GM12878 (cell line): Measurements from ENCODE around the gene TLL1.

Experiments used
- E2F4 ChIP-seq: IDR thresholded peaks from 2 replicates; pipeline ENCODE4 v1.6.1; 2012; ENCODE audit warnings: low read depth, low read length, improper control_type of control experiment
- EP300 ChIP-seq, 2 experiments: fragments of 150-350 bp in 1 of 2; IDR thresholded peaks; 2 replicates each; pipeline ENCODE4 v1.6.1; 2011 to 2012; ENCODE audit warnings: low read depth in 2 of 2, low read length in 2 of 2, borderline replicate concordance in 1 of 2, improper control_type of control experiment in 1 of 2, inconsistent platforms in 1 of 2; ENCODE audit not compliant: control insufficient read depth in 1 of 2
- GABPA ChIP-seq: IDR thresholded peaks from 2 replicates; pipeline ENCODE4 v1.6.1; 2014; ENCODE audit warnings: antibody characterized with exemption, low read depth, mild to moderate bottlenecking, inconsistent platforms
- NRF1 ChIP-seq: conservative IDR thresholded peaks from 2 replicates; pipeline ENCODE4 v1.6.1; 2011; ENCODE audit warnings: mild to moderate bottlenecking, low read depth, low read length, improper control_type of control experiment
- POLR2A ChIP-seq: IDR thresholded peaks from 2 replicates; pipeline ENCODE4 v1.6.1; 2011; ENCODE audit warnings: low read depth, mild to moderate bottlenecking, low read length
- RAD21 ChIP-seq: IDR thresholded peaks from 2 replicates; pipeline ENCODE4 v1.6.1; 2011; ENCODE audit warnings: mild to moderate bottlenecking, low read depth, low read length, moderate library complexity; ENCODE audit not compliant: insufficient read depth
- RELA ChIP-seq: fragments of 450-650 bp; IDR thresholded peaks from 2 replicates; pipeline ENCODE4 v1.8.0; 2014; ENCODE audit warnings: borderline replicate concordance; ENCODE audit not compliant: partially characterized antibody

GRCh38 chr4:166078955-166079354 is 205.9 kb downstream of the TLL1 start:
- TF ChIP-seq GABPA (no peak), NRF1 (no peak), EP300 (IDR thresholded peaks at IDR 0.05; ENCODE audit: borderline replicate concordance in 1 of 2, control insufficient read depth in 1 of 2, low read depth in 2 of 2, low read length in 2 of 2) (no peak), E2F4 (no peak), RELA (no peak), POLR2A (no peak), RAD21 (no peak)
